Measurements from ENCODE around the gene TNFSF12. TPM values are rescaled to one million over a fixed set of nuclear protein-coding genes. Genes with fewer than 3 reads are reported as not detected.

The TNFSF12 gene
- total and polyA plus RNA-seq, 9 of the 15 experiments (the other 6 are each of a cell fraction or from before 2014, with no cell fraction given), result 0.03 to 0.95 (median 0.19) TPM; not detected in 3

DNA sequence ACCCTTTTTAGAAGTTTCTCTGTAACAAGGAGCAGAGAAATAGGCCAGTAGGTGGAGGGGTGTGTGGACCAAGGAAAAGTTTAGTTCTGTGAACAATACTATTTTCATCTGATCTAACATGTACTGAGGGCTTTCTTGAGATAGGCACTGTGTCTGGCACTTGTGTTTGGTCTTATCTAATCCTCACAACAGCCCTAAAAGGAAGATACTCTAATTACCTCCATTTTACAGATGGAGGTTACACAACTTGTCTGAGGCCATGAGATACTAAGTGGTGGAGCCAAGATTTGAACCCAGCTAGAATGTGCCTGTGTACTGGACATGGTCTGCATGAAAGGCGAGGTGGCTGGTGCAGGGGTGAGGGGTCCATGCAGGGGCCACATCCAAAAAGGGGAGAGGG is 4.5 kb downstream of the TNFSF12 start (continued):
- TF ChIP-seq SMARCA4 (IDR thresholded peaks at IDR 0.05), result 0 out of 2 replicates have a peak, but pooled peaks have one; percentile 18
- no peak for TF ChIP-seq ZNF316 (IDR thresholded peaks at IDR 0.05)
- no peak for TF ChIP-seq POLR2H (tag; IDR thresholded peaks at IDR 0.05; ENCODE audit: low read depth)
- peak; percentile 31; the same call in 1 of the 2 replicates for TF ChIP-seq FOXM1 (IDR thresholded peaks at IDR 0.05; ENCODE audit: low read depth)
- no peak for TF ChIP-seq FOXM1 (CRISPR knock-in tag; IDR thresholded peaks at IDR 0.05; ENCODE audit: low read depth)
- no peak for TF ChIP-seq EGR1 (conservative IDR thresholded peaks at IDR 0.05)
- no peak for TF ChIP-seq ZZZ3 (IDR thresholded peaks at IDR 0.05)
- TF ChIP-seq, protein P1, sequence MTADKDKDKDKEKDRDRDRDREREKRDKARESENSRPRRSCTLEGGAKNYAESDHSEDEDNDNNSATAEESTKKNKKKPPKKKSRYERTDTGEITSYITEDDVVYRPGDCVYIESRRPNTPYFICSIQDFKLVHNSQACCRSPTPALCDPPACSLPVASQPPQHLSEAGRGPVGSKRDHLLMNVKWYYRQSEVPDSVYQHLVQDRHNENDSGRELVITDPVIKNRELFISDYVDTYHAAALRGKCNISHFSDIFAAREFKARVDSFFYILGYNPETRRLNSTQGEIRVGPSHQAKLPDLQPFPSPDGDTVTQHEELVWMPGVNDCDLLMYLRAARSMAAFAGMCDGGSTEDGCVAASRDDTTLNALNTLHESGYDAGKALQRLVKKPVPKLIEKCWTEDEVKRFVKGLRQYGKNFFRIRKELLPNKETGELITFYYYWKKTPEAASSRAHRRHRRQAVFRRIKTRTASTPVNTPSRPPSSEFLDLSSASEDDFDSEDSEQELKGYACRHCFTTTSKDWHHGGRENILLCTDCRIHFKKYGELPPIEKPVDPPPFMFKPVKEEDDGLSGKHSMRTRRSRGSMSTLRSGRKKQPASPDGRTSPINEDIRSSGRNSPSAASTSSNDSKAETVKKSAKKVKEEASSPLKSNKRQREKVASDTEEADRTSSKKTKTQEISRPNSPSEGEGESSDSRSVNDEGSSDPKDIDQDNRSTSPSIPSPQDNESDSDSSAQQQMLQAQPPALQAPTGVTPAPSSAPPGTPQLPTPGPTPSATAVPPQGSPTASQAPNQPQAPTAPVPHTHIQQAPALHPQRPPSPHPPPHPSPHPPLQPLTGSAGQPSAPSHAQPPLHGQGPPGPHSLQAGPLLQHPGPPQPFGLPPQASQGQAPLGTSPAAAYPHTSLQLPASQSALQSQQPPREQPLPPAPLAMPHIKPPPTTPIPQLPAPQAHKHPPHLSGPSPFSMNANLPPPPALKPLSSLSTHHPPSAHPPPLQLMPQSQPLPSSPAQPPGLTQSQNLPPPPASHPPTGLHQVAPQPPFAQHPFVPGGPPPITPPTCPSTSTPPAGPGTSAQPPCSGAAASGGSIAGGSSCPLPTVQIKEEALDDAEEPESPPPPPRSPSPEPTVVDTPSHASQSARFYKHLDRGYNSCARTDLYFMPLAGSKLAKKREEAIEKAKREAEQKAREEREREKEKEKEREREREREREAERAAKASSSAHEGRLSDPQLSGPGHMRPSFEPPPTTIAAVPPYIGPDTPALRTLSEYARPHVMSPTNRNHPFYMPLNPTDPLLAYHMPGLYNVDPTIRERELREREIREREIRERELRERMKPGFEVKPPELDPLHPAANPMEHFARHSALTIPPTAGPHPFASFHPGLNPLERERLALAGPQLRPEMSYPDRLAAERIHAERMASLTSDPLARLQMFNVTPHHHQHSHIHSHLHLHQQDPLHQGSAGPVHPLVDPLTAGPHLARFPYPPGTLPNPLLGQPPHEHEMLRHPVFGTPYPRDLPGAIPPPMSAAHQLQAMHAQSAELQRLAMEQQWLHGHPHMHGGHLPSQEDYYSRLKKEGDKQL (CRISPR knock-in tag; IDR thresholded peaks at IDR 0.05; ENCODE audit: borderline replicate concordance), result no peak
- TF ChIP-seq RFX1 (IDR thresholded peaks at IDR 0.05), result no peak
- peak; percentile 80 for TF ChIP-seq CBFA2T2 (conservative IDR thresholded peaks at IDR 0.05)
- TF ChIP-seq DPF2 (IDR thresholded peaks at IDR 0.05), result peak; percentile 35; the same call in 1 of the 2 replicates
- TF ChIP-seq SFPQ (IDR thresholded peaks at IDR 0.05; ENCODE audit: low read depth, low read length), result no peak
- no peak for TF ChIP-seq POLR3A (IDR thresholded peaks at IDR 0.05; ENCODE audit: borderline replicate concordance, extremely low read depth, insufficient read depth, insufficient read length)
- no peak for TF ChIP-seq KLF6 (CRISPR knock-in tag; IDR thresholded peaks at IDR 0.05; ENCODE audit: borderline replicate concordance)
- peak; percentile 80 for TF ChIP-seq TEAD4 (IDR thresholded peaks at IDR 0.05; ENCODE audit: low read length)
- no peak for TF ChIP-seq TEAD4 (CRISPR knock-in tag; IDR thresholded peaks at IDR 0.05; ENCODE audit: borderline replicate concordance)
- TF ChIP-seq TCF3 (CRISPR knock-in tag; IDR thresholded peaks at IDR 0.05), result peak; percentile 70
- no peak for TF ChIP-seq RB1 (IDR thresholded peaks at IDR 0.05; ENCODE audit: low read depth)
- no peak for TF ChIP-seq SMC3 (conservative IDR thresholded peaks at IDR 0.05; ENCODE audit: insufficient read depth, low read depth, low read length)
- no peak for TF ChIP-seq FOSL1 (tag; conservative IDR thresholded peaks at IDR 0.05)
- peak in 1 of 2 experiments; percentile 12; a peak in 1 of 4 replicates for TF ChIP-seq KDM1A (IDR thresholded peaks at IDR 0.05)
- TF ChIP-seq KLF16 (IDR thresholded peaks at IDR 0.05), result peak; percentile 39; the same call in 1 of the 2 replicates
- 0 out of 2 replicates have a peak, but pooled peaks have one; percentile 24 for TF ChIP-seq SMAD4 (CRISPR knock-in tag; conservative IDR thresholded peaks at IDR 0.05)
- TF ChIP-seq FOXJ2 (tag; IDR thresholded peaks at IDR 0.05), result no peak
- TF ChIP-seq TRIM24 (IDR thresholded peaks at IDR 0.05), result peak; percentile 28 to 61; a peak in 1 of 4 replicates
